BLaER1 (cell line): ENCODE results near the gene ANKRD18B.
"Not testable (repeated sequence)": the region's sequence is repeated elsewhere in the genome, so short reads cannot be mapped to it uniquely, and the experiment has no call there.

ENCODE experiments used
- H3K27ac ChIP-seq: shearing (Covaris generic); formaldehyde crosslinking; 2 replicates; pipeline ENCODE4 v1.8.1; 2022
- H3K27me3 ChIP-seq: shearing (Covaris generic); formaldehyde crosslinking; 2 replicates; pipeline ENCODE4 v1.8.1; 2022
- H3K36me3 ChIP-seq: shearing (Covaris generic); formaldehyde crosslinking; 2 replicates; pipeline ENCODE4 v1.8.1; 2022
- H3K4me1 ChIP-seq: shearing (Covaris generic); formaldehyde crosslinking; 2 replicates; pipeline ENCODE4 v1.8.1; 2022
- H3K4me2 ChIP-seq: shearing (Covaris generic); formaldehyde crosslinking; 2 replicates; pipeline ENCODE4 v1.8.1; 2022
- H3K4me3 ChIP-seq: shearing (Covaris generic); formaldehyde crosslinking; 2 replicates; pipeline ENCODE4 v1.8.1; 2022
- H3K9ac ChIP-seq: shearing (Covaris generic); formaldehyde crosslinking; 2 replicates; pipeline ENCODE4 v1.8.1; 2022
- H3K9me3 ChIP-seq: shearing (Covaris generic); formaldehyde crosslinking; 2 replicates; pipeline ENCODE4 v1.8.1; 2022
- H4K20me1 ChIP-seq: shearing (Covaris generic); formaldehyde crosslinking; 2 replicates; pipeline ENCODE4 v1.8.1; 2022
- Cebpa-rat ChIP-seq: shearing (Covaris generic); IDR thresholded peaks from 2 replicates; pipeline ENCODE4 v1.8.1; 2022

Gene ANKRD18B

GRCh38 chr9:33523397-33524305, at the start of gene ANKRD18B:
Gene ANKRD18B (plus strand): TSS chr9:33524251. CDS start chr9:33524490, 239 bp downstream.
- not testable (repeated sequence) for H3K4me1 ChIP-seq, H3K36me3 ChIP-seq, H3K27ac ChIP-seq, H4K20me1 ChIP-seq, H3K9ac ChIP-seq, H3K4me3 ChIP-seq, H3K27me3 ChIP-seq
- H3K9me3 ChIP-seq, result peaks cover 15% of the 10 kb centered on the region
- H3K4me2 ChIP-seq, result 0 out of 2 replicates have a peak within 1 kb of the TSS, but pooled peaks have one; percentile 11

GRCh38 chr9:33475357-33475756, 48.7 kb upstream of the ANKRD18B start:
- peaks cover 23% of the 10 kb centered on the region for H3K4me1 ChIP-seq
- H4K20me1 ChIP-seq, result peaks cover 21% of the 10 kb centered on the region; the same call in 1 of the 2 replicates
- no peak for TF ChIP-seq Cebpa-rat
- H3K27me3 ChIP-seq, result no peaks in the 10 kb centered on the region
- no peak overlapping the region for H3K4me3 ChIP-seq
- H3K27ac ChIP-seq, result no peak overlapping the region
- H3K9ac ChIP-seq, result no peak overlapping the region
- H3K9me3 ChIP-seq, result no peaks in the 10 kb centered on the region
- no peak overlapping the region for H3K4me2 ChIP-seq
- H3K36me3 ChIP-seq, result peaks cover 21% of the 10 kb centered on the region

- Histone ChIP-seq H3K27me3 (no peaks in the 10 kb centered on the region), H3K27ac (no peak overlapping the region), H3K4me3 (no peak overlapping the region), H3K9me3 (no peaks in the 10 kb centered on the region), H3K4me2 (no peak overlapping the region), H3K9ac (no peak overlapping the region; the same call in 1 of the 2 replicates), H4K20me1 (peaks cover 21% of the 10 kb centered on the region; the same call in 1 of the 2 replicates), H3K4me1 (peaks cover 23% of the 10 kb centered on the region), H3K36me3 (peaks cover 10% of the 10 kb centered on the region)
- no peak for TF ChIP-seq Cebpa-rat
Observed at GRCh38 chr9:33476503-33476902, 47.5 kb upstream of the ANKRD18B start.

GRCh38 chr9:33480106-33480505, 43.9 kb upstream of the ANKRD18B start:
- no peak for TF ChIP-seq Cebpa-rat
- H3K27me3 ChIP-seq, result no peaks in the 10 kb centered on the region
- no peak overlapping the region for H3K9ac ChIP-seq
- H3K4me1 ChIP-seq, result no peaks in the 10 kb centered on the region
- H3K27ac ChIP-seq, result no peak overlapping the region
- H3K9me3 ChIP-seq, result no peaks in the 10 kb centered on the region
- H3K4me3 ChIP-seq, result no peak overlapping the region
- no peaks in the 10 kb centered on the region for H4K20me1 ChIP-seq
- no peaks in the 10 kb centered on the region for H3K36me3 ChIP-seq
- no peak overlapping the region for H3K4me2 ChIP-seq

- TF ChIP-seq Cebpa-rat, result no peak
- H4K20me1 ChIP-seq, result no peaks in the 10 kb centered on the region
- H3K36me3 ChIP-seq, result no peaks in the 10 kb centered on the region
- no peaks in the 10 kb centered on the region for H3K9me3 ChIP-seq
- no peaks in the 10 kb centered on the region for H3K4me1 ChIP-seq
- no peak overlapping the region for H3K4me2 ChIP-seq
- no peak overlapping the region for H3K27ac ChIP-seq
- no peaks in the 10 kb centered on the region for H3K27me3 ChIP-seq
- no peak overlapping the region for H3K4me3 ChIP-seq
- H3K9ac ChIP-seq, result no peak overlapping the region
Observed at GRCh38 chr9:33480976-33481375, 43.1 kb upstream of the ANKRD18B start.

- not testable (repeated sequence) for H3K36me3 ChIP-seq, H3K4me2 ChIP-seq, H4K20me1 ChIP-seq, H3K4me3 ChIP-seq, H3K9me3 ChIP-seq, H3K4me1 ChIP-seq, H3K9ac ChIP-seq, H3K27ac ChIP-seq, H3K27me3 ChIP-seq
Observed at GRCh38 chr9:33485312-33485711, 38.7 kb upstream of the ANKRD18B start.

GRCh38 chr9:33489066-33489465, 35.0 kb upstream of the ANKRD18B start:
- Histone ChIP-seq H3K36me3 (no peaks in the 10 kb centered on the region), H3K27me3 (no peaks in the 10 kb centered on the region), H3K27ac (no peak overlapping the region), H3K9ac (no peak overlapping the region), H3K4me2 (no peak overlapping the region), H4K20me1 (no peaks in the 10 kb centered on the region), H3K9me3 (no peaks in the 10 kb centered on the region), H3K4me3 (no peak overlapping the region), H3K4me1 (no peaks in the 10 kb centered on the region)
- TF ChIP-seq Cebpa-rat, result no peak

- H3K9me3 ChIP-seq, H3K9ac ChIP-seq, H4K20me1 ChIP-seq, H3K4me2 ChIP-seq, H3K4me1 ChIP-seq, H3K27ac ChIP-seq, H3K4me3 ChIP-seq, H3K36me3 ChIP-seq, H3K27me3 ChIP-seq: not testable (repeated sequence)
Observed at GRCh38 chr9:33493819-33494218, 30.2 kb upstream of the ANKRD18B start.

- no peaks in the 10 kb centered on the region for H3K9me3 ChIP-seq
- no peak overlapping the region for H3K4me2 ChIP-seq
- H4K20me1 ChIP-seq, result no peaks in the 10 kb centered on the region
- no peaks in the 10 kb centered on the region for H3K4me1 ChIP-seq
- no peak for TF ChIP-seq Cebpa-rat
- H3K9ac ChIP-seq, result no peak overlapping the region
- H3K4me3 ChIP-seq, result no peak overlapping the region
- H3K36me3 ChIP-seq, result no peaks in the 10 kb centered on the region
- H3K27me3 ChIP-seq, result no peaks in the 10 kb centered on the region
- H3K27ac ChIP-seq, result no peak overlapping the region
Observed at GRCh38 chr9:33498387-33498786, 25.7 kb upstream of the ANKRD18B start.

GRCh38 chr9:33506626-33507370, 17.3 kb upstream of the ANKRD18B start:
- H3K4me1 ChIP-seq, result no peaks in the 10 kb centered on the region
- no peak overlapping the region for H3K4me2 ChIP-seq
- no peak for TF ChIP-seq Cebpa-rat
- no peak overlapping the region for H3K27ac ChIP-seq
- H3K9me3 ChIP-seq, result no peaks in the 10 kb centered on the region
- H3K9ac ChIP-seq, result no peak overlapping the region
- H3K4me3 ChIP-seq, result no peak overlapping the region
- no peaks in the 10 kb centered on the region for H4K20me1 ChIP-seq
- no peaks in the 10 kb centered on the region for H3K27me3 ChIP-seq
- no peaks in the 10 kb centered on the region for H3K36me3 ChIP-seq
